Neuronal stem cell (in vitro differentiated cells): ENCODE measurements around the gene PCNX2.

Source experiments
- DNase-seq: peaks from one replicate; pipeline ENCODE4 v3.0.0-alpha.2; 2013; ENCODE audit warnings: low spot score
- H2AFZ ChIP-seq: one replicate; pipeline ENCODE4 v1.6.1; 2013; ENCODE audit warnings: mild to moderate bottlenecking, low read length, inconsistent platforms
- H2AK5ac ChIP-seq: 2 replicates; pipeline ENCODE4 v1.6.1; 2013; ENCODE audit warnings: low read depth, mild to moderate bottlenecking, inconsistent platforms, low read length, moderate library complexity, mixed read lengths
- H2BK120ac ChIP-seq: 2 replicates; pipeline ENCODE4 v1.6.1; 2013; ENCODE audit warnings: low read depth, mild to moderate bottlenecking, inconsistent platforms, low read length, moderate library complexity, mixed read lengths
- H2BK12ac ChIP-seq: one replicate; pipeline ENCODE4 v1.6.1; 2013; ENCODE audit warnings: low read length, inconsistent platforms
- H2BK15ac ChIP-seq: 2 replicates; pipeline ENCODE4 v1.6.1; 2013; ENCODE audit warnings: mild to moderate bottlenecking, low read length, inconsistent platforms, mixed read lengths
- H2BK5ac ChIP-seq: one replicate; pipeline ENCODE4 v1.6.1; 2013; ENCODE audit warnings: inconsistent platforms, mild to moderate bottlenecking, low read length, moderate library complexity
- H3K14ac ChIP-seq: one replicate; pipeline ENCODE4 v1.6.1; 2013; ENCODE audit warnings: low read length, inconsistent platforms
- H3K18ac ChIP-seq: 2 replicates; pipeline ENCODE4 v1.6.1; 2013; ENCODE audit warnings: low read length, inconsistent platforms
- H3K23ac ChIP-seq: 2 replicates; pipeline ENCODE4 v1.6.1; 2013; ENCODE audit warnings: low read depth, mild to moderate bottlenecking, mixed read lengths, low read length, inconsistent platforms; ENCODE audit not compliant: poor library complexity
- H3K27ac ChIP-seq: replicated peaks from 3 replicates; pipeline ENCODE4 v1.5.1; 2013; ENCODE audit warnings: low read length, inconsistent platforms
- H3K27me3 ChIP-seq, 3 experiments: 2 replicates each; pipeline ENCODE4 v1.6.1; 2013; ENCODE audit warnings: low read length in 3 of 3, mild to moderate bottlenecking in 2 of 3, inconsistent platforms in 1 of 3, low read depth in 1 of 3, mixed read lengths in 1 of 3, moderate library complexity in 1 of 3; ENCODE audit not compliant: control insufficient read depth in 3 of 3, insufficient read depth in 3 of 3
- H3K36me3 ChIP-seq, 2 donors: replicated peaks in 1 of 2; 2 replicates each; pipeline ENCODE4 v1.6.1; 2013; ENCODE audit warnings: low read length in 2 of 2; ENCODE audit not compliant: control insufficient read depth in 2 of 2, insufficient read depth in 2 of 2
- H3K4ac ChIP-seq: 2 replicates; pipeline ENCODE4 v1.6.1; 2013; ENCODE audit warnings: inconsistent platforms, mild to moderate bottlenecking, low read length, moderate library complexity
- H3K4me1 ChIP-seq, 2 donors: 1 replicate in 1 of 2; 2 replicates in 1 of 2; pipeline ENCODE4 v1.6.1; 2013; ENCODE audit warnings: low read length in 2 of 2, low read depth in 1 of 2; ENCODE audit not compliant: control insufficient read depth in 2 of 2, insufficient read depth in 1 of 2
- H3K4me2 ChIP-seq: one replicate; pipeline ENCODE4 v1.6.1; 2013; ENCODE audit warnings: mild to moderate bottlenecking, low read length, inconsistent platforms; ENCODE audit not compliant: insufficient read depth, poor library complexity, severe bottlenecking
- H3K4me3 ChIP-seq, 2 donors: 2 replicates each; pipeline ENCODE4 v1.5.1; 2013; ENCODE audit warnings: low read length in 2 of 2, mild to moderate bottlenecking in 2 of 2, inconsistent platforms in 1 of 2, moderate library complexity in 1 of 2
- H3K79me1 ChIP-seq: one replicate; pipeline ENCODE4 v1.6.1; 2013; ENCODE audit warnings: low read depth, mild to moderate bottlenecking, inconsistent platforms, low read length, moderate library complexity
- H3K9ac ChIP-seq: one replicate; pipeline ENCODE4 v1.6.1; 2013; ENCODE audit warnings: mild to moderate bottlenecking, low read depth, low read length, inconsistent platforms; ENCODE audit not compliant: poor library complexity
- H3K9me3 ChIP-seq, 2 donors: replicated peaks in 1 of 2; 2 replicates each; pipeline versions ENCODE3 to v1.6.1; 2013; ENCODE audit warnings: low read length in 2 of 2, mild to moderate bottlenecking in 2 of 2, inconsistent platforms in 1 of 2, low read depth in 1 of 2, mixed read lengths in 1 of 2, moderate library complexity in 1 of 2; ENCODE audit not compliant: control insufficient read depth in 2 of 2, insufficient read depth in 1 of 2
- H4K8ac ChIP-seq: one replicate; pipeline ENCODE4 v1.6.1; 2013; ENCODE audit warnings: low read depth, mild to moderate bottlenecking, inconsistent platforms, low read length, moderate library complexity
- H4K91ac ChIP-seq: one replicate; pipeline ENCODE4 v1.6.1; 2013; ENCODE audit warnings: low read length, low read depth, mild to moderate bottlenecking, inconsistent platforms; ENCODE audit not compliant: poor library complexity
- WGBS, 2 donors: extraction: QIAGEN DNeasy Blood & Tissue Kit; methylation state at CpG; one replicate each; pipeline ENCODE4 v1.1.7; 2013; ENCODE audit warnings: missing lambda C conversion rate in 2 of 2, mixed read lengths in 1 of 2; ENCODE audit not compliant: insufficient read length in 2 of 2, insufficient replicate concordance in 1 of 2; ENCODE audit errors: extremely low coverage in 2 of 2; 5-methylcytosine and 5-hydroxymethylcytosine counted together

The PCNX2 gene

DNA sequence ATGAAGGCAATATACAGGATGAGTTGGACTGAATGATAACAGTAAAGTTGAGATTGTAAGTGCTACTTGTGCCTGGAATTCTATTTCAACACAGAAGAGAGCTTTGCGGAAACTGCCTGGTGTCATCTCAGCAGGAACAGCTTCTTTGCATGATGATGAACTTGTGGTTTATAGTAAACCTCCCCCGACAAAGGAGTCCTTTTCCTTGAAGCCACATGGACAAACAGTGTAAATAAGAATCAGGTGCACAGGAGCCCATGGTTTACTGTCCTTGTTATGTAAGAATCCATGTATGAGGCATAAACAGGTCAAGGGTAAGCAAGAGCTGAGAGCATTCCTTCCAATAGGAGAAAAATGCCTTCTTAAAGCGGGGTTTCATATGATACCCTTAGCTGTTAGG is 66.2 kb downstream of the PCNX2 start:
- Histone ChIP-seq H2BK12ac (no peak overlapping the region), H3K27me3 (no peaks in the 10 kb centered on the region), H3K4ac (no peak overlapping the region), H2AFZ (no peak overlapping the region), H3K27ac (no peak overlapping the region), H3K9ac (no peak overlapping the region), H3K36me3 (peaks cover 2 to 8% of the 10 kb centered on the region in 2 donors), H2BK5ac (no peak overlapping the region), H4K91ac (no peak overlapping the region), H3K4me2 (no peak overlapping the region), H3K79me1 (no peaks in the 10 kb centered on the region), H3K4me1 (peaks cover 2 to 8% of the 10 kb centered on the region in 2 donors), H2BK120ac (no peak overlapping the region), H2BK15ac (no peak overlapping the region), H3K4me3 (no peak overlapping the region), H3K14ac (no peak overlapping the region), H4K8ac (no peak overlapping the region), H3K23ac (no peak overlapping the region), H3K9me3 (no peaks in the 10 kb centered on the region), H2AK5ac (no peak overlapping the region), H3K18ac (no peak overlapping the region)
- DNase-seq: no peak
- no CpG with 5 or more reads among the region's 3 CpGs for WGBS, 2 donors

DNA sequence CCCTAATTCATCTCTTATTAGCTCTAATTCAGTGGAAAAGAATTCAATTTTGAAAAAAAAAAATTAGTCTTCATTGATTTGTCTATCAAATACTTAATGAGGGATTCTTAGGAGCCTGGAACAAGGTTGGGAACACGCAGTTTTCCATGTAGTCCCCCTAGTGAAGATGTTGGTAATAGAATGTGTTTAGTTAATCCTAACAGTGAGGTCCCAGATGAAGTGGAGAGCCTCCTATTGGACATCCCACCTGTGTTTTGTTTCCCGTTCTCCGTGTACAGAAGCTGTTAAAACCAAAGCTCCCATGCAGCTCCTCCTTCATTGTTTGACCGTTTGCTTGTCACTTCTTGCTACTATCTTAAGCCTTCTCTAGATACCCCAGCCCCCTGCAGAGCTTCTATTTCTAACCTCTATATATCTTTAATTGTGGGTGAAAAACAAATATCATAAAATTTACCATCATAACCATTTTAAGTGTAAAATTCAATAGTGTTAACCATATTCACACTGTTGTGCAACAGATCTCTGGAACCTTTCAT is 67.5 kb downstream of the PCNX2 start:
- H3K79me1 ChIP-seq: no peaks in the 10 kb centered on the region
- peaks cover 0 to 5% of the 10 kb centered on the region in 2 donors for H3K4me1 ChIP-seq
- H3K4ac ChIP-seq: no peak overlapping the region
- H4K8ac ChIP-seq: no peak overlapping the region
- no peak overlapping the region for H2BK120ac ChIP-seq
- no peak overlapping the region for H2AK5ac ChIP-seq
- no peak overlapping the region for H4K91ac ChIP-seq
- no peak overlapping the region for H3K14ac ChIP-seq
- H2AFZ ChIP-seq: no peak overlapping the region
- no peak overlapping the region for H3K4me2 ChIP-seq
- no peaks in the 10 kb centered on the region for H3K27me3 ChIP-seq
- H2BK5ac ChIP-seq: no peak overlapping the region
- H3K4me3 ChIP-seq: no peak overlapping the region
- H3K23ac ChIP-seq: no peak overlapping the region
- no peak overlapping the region for H2BK15ac ChIP-seq
- H3K9ac ChIP-seq: no peak overlapping the region
- no peaks in the 10 kb centered on the region for H3K9me3 ChIP-seq
- H3K18ac ChIP-seq: no peak overlapping the region
- peaks cover 2 to 8% of the 10 kb centered on the region in 2 donors for H3K36me3 ChIP-seq
- no peak overlapping the region for H2BK12ac ChIP-seq
- H3K27ac ChIP-seq: no peak overlapping the region
- no CpG with 5 or more reads among the region's 4 CpGs for WGBS, 2 donors
- no peak for DNase-seq

GRCh38 chr1:233224311-233224710 is 71.2 kb downstream of the PCNX2 start:
- WGBS, 2 donors: no CpG with 5 or more reads among the region's 3 CpGs
- Histone ChIP-seq H4K8ac (no peak overlapping the region), H3K9ac (no peak overlapping the region), H3K18ac (no peak overlapping the region), H3K14ac (no peak overlapping the region), H3K27ac (no peak overlapping the region), H2BK5ac (no peak overlapping the region), H4K91ac (no peak overlapping the region), H2BK120ac (no peak overlapping the region), H3K23ac (no peak overlapping the region), H3K4me2 (no peak overlapping the region), H3K4me3 (no peak overlapping the region), H3K4ac (no peak overlapping the region), H2BK15ac (no peak overlapping the region), H3K36me3 (peaks cover 6 to 19% of the 10 kb centered on the region in 2 donors), H3K9me3 (peaks cover 2 to 12% of the 10 kb centered on the region in 2 donors), H2AK5ac (no peak overlapping the region), H2BK12ac (no peak overlapping the region), H3K79me1 (no peaks in the 10 kb centered on the region), H2AFZ (no peak overlapping the region), H3K4me1 (peaks cover 0 to 4% of the 10 kb centered on the region in 2 donors), H3K27me3 (no peaks in the 10 kb centered on the region)
- DNase-seq: no peak

DNA sequence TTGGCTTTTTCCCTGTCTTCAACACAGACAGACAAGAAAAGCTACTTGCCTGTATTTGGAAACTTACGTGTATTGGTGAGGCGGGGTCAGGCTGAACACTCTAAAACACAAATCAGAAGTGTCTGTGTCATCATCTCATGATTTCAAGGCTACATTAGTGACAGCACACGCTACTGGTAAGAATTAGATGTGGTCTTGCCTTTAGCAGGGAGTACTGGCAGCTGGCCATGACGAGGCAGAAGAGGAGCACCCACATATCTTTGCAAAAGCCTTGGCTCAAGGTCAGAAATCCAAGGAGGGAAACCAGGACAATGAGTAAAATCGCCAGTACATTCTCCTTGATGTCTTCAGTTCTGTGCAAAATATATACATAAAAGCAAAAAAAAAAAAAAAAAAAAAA is 77.7 kb downstream of the PCNX2 start:
- no peak for DNase-seq
- H3K27me3 ChIP-seq: no peaks in the 10 kb centered on the region
- peaks cover 7 to 11% of the 10 kb centered on the region in 2 donors for H3K36me3 ChIP-seq
- no peak overlapping the region for H3K14ac ChIP-seq
- no peak overlapping the region for H3K4me3 ChIP-seq
- WGBS, 2 donors: no CpG with 5 or more reads among the region's 5 CpGs
- H2BK120ac ChIP-seq: no peak overlapping the region
- no peaks in the 10 kb centered on the region for H3K4me1 ChIP-seq
- H3K9ac ChIP-seq: no peak overlapping the region
- no peak overlapping the region for H2BK12ac ChIP-seq
- H3K27ac ChIP-seq: no peak overlapping the region
- no peak overlapping the region for H2BK5ac ChIP-seq
- no peak overlapping the region for H3K23ac ChIP-seq
- no peak overlapping the region for H4K91ac ChIP-seq
- no peak overlapping the region for H3K4me2 ChIP-seq
- no peak overlapping the region for H2AK5ac ChIP-seq
- H3K79me1 ChIP-seq: no peaks in the 10 kb centered on the region
- H4K8ac ChIP-seq: no peak overlapping the region
- H2AFZ ChIP-seq: no peak overlapping the region
- H3K9me3 ChIP-seq: peaks cover 2 to 12% of the 10 kb centered on the region in 2 donors
- H2BK15ac ChIP-seq: no peak overlapping the region
- no peak overlapping the region for H3K18ac ChIP-seq
- no peak overlapping the region for H3K4ac ChIP-seq
